CD4-positive, CD25-positive, alpha-beta regulatory T cell (primary cell): ENCODE results near the gene IL17RD. TPM values are rescaled to one million over a fixed set of nuclear protein-coding genes. Genes with fewer than 3 reads are reported as not detected.

ENCODE experiments used
- ATAC-seq, 2 donors: fragments of 150-1000 bp; cut with Tn5 transposase; one replicate each; pipeline ENCODE4 v1.10.0; 2021; ENCODE audit warnings: low read depth in 2 of 2, moderate number of reproducible peaks in 2 of 2, moderate library complexity in 1 of 2
- DNase-seq, 3 donors: peaks; one replicate each; pipeline versions ENCODE4 v3.0.0 to v3.0.0-alpha.2; 2012 to 2022; ENCODE audit warnings: mixed read lengths in 1 of 3
- H3K27ac ChIP-seq: one replicate; pipeline ENCODE4 v1.7.0; 2013; ENCODE audit warnings: mild to moderate bottlenecking, low read length; ENCODE audit not compliant: insufficient read depth, poor library complexity, severe bottlenecking
- H3K27me3 ChIP-seq: one replicate; pipeline ENCODE4 v1.7.0; 2013; ENCODE audit warnings: low read length; ENCODE audit not compliant: control insufficient read depth, insufficient read depth
- H3K36me3 ChIP-seq: one replicate; pipeline ENCODE4 v1.7.0; 2013; ENCODE audit warnings: mild to moderate bottlenecking, low read length, moderate library complexity; ENCODE audit not compliant: control insufficient read depth, insufficient read depth
- H3K4me1 ChIP-seq: 2 replicates; pipeline ENCODE4 v1.7.0; 2013; ENCODE audit warnings: mild to moderate bottlenecking, low read length; ENCODE audit not compliant: insufficient read depth, control insufficient read depth, poor library complexity, severe bottlenecking
- H3K4me3 ChIP-seq: one replicate; pipeline ENCODE4 v1.7.0; 2013; ENCODE audit warnings: low read depth, mild to moderate bottlenecking, low read length, moderate library complexity
- H3K9me3 ChIP-seq, 2 experiments: 1 replicate in 1 of 2; 2 replicates in 1 of 2; pipeline ENCODE4 v1.7.0; 2013; ENCODE audit warnings: low read length in 2 of 2, mild to moderate bottlenecking in 1 of 2, moderate library complexity in 1 of 2; ENCODE audit not compliant: control insufficient read depth in 2 of 2
- H3K27ac Mint-ChIP-seq, 3 donors: one replicate each; pipeline ENCODE4 v1.8.0; 2020 to 2022; ENCODE audit warnings: mild to moderate bottlenecking in 3 of 3, mixed read lengths in 3 of 3, moderate library complexity in 2 of 3
- H3K27me3 Mint-ChIP-seq: one replicate; pipeline ENCODE4 v1.8.0; 2022; ENCODE audit warnings: mild to moderate bottlenecking, mixed read lengths
- H3K36me3 Mint-ChIP-seq: one replicate; pipeline ENCODE4 v1.8.0; 2020; ENCODE audit warnings: mixed read lengths
- H3K4me1 Mint-ChIP-seq, 4 donors: one replicate each; pipeline ENCODE4 v1.8.0; 2020 to 2022; ENCODE audit warnings: mixed read lengths in 4 of 4, mild to moderate bottlenecking in 1 of 4
- H3K4me3 Mint-ChIP-seq, 4 donors: one replicate each; pipeline ENCODE4 v1.8.0; 2020 to 2022; ENCODE audit warnings: mild to moderate bottlenecking in 4 of 4, mixed read lengths in 4 of 4, moderate library complexity in 3 of 4
- H3K9me3 Mint-ChIP-seq, 7 donors: one replicate each; pipeline ENCODE4 v1.8.0; 2020 to 2022; ENCODE audit warnings: mixed read lengths in 7 of 7, mild to moderate bottlenecking in 3 of 7, moderate library complexity in 2 of 7
- polyA plus RNA-seq, 4 donors: library from polyadenylated mRNA; unstranded; fragments of 300-500 nt; fragmentation: Illumina TruSeq; gene quantifications; one replicate each; pipeline ENCODE4 v1.2.3, GENCODE V29; 2021
- total RNA-seq: library from RNA; stranded (reverse); gene quantifications from one replicate; pipeline ENCODE4 v1.2.3, GENCODE V29; 2022

The IL17RD gene
- total and polyA plus RNA-seq, 5 donors from 2014 or later, result not detected

- H3K9me3 Mint-ChIP-seq, result peaks cover 0 to 2% (median 0%) of the 10 kb centered on the region in 7 donors
- no peak for DNase-seq
- H3K27me3 Mint-ChIP-seq, result peaks cover 10% of the 10 kb centered on the region
- peaks cover 0 to 3% (median 0%) of the 10 kb centered on the region in 4 donors for H3K4me1 Mint-ChIP-seq
- H3K36me3 Mint-ChIP-seq, result no peaks in the 10 kb centered on the region
- H3K4me3 ChIP-seq, result no peak within 1 kb of the TSS
- no peaks in the 10 kb centered on the region for H3K27me3 ChIP-seq
- H3K9me3 ChIP-seq, result no peaks in the 10 kb centered on the region
- H3K4me3 Mint-ChIP-seq, result no peak within 1 kb of the TSS
- peak in 1 of 2 donors; percentile 37 for ATAC-seq
- no peaks in the 10 kb centered on the region for H3K4me1 ChIP-seq
- H3K27ac Mint-ChIP-seq, result no peak within 1 kb of the TSS
- H3K36me3 ChIP-seq, result no peaks in the 10 kb centered on the region
- H3K27ac ChIP-seq, result no peak within 1 kb of the TSS
These were observed 104.9 kb downstream of the IL17RD start, which contains the start of gene SPATA12 for GRCh38 chr3:57060089-57060821. Gene SPATA12 (plus strand): TSS chr3:57060664. CDS start chr3:57073695, 13,031 bp downstream.

GRCh38 chr3:57059411-57059810 is 105.7 kb downstream of the IL17RD start:
- Mint-ChIP-seq H3K9me3 (peaks cover 0 to 2% (median 0%) of the 10 kb centered on the region in 7 donors), H3K4me1 (peaks cover 0 to 3% (median 0%) of the 10 kb centered on the region in 4 donors), H3K36me3 (no peaks in the 10 kb centered on the region), H3K4me3 (no peak overlapping the region), H3K27me3 (peaks cover 10% of the 10 kb centered on the region), H3K27ac (no peak overlapping the region)
- Histone ChIP-seq H3K27me3 (no peaks in the 10 kb centered on the region), H3K9me3 (no peaks in the 10 kb centered on the region), H3K27ac (no peak overlapping the region), H3K4me1 (no peaks in the 10 kb centered on the region), H3K36me3 (no peaks in the 10 kb centered on the region), H3K4me3 (no peak overlapping the region)
- DNase-seq, result no peak
- ATAC-seq, result no peak

- no peak overlapping the region for H3K27ac Mint-ChIP-seq
- H3K9me3 ChIP-seq, result no peaks in the 10 kb centered on the region
- no peaks in the 10 kb centered on the region for H3K36me3 ChIP-seq
- no peak overlapping the region for H3K27ac ChIP-seq
- H3K9me3 Mint-ChIP-seq, result peaks cover 0 to 2% (median 0%) of the 10 kb centered on the region in 7 donors
- no peak for ATAC-seq
- H3K27me3 Mint-ChIP-seq, result peaks cover 13% of the 10 kb centered on the region
- H3K4me3 ChIP-seq, result no peak overlapping the region
- H3K27me3 ChIP-seq, result no peaks in the 10 kb centered on the region
- H3K4me1 Mint-ChIP-seq, result no peaks in the 10 kb centered on the region
- no peaks in the 10 kb centered on the region for H3K36me3 Mint-ChIP-seq
- DNase-seq, result no peak
- H3K4me3 Mint-ChIP-seq, result no peak overlapping the region
- no peaks in the 10 kb centered on the region for H3K4me1 ChIP-seq
These were observed 107.8 kb downstream of the IL17RD start for GRCh38 chr3:57057351-57057750.

GRCh38 chr3:57053122-57053521 is 112.0 kb downstream of the IL17RD start:
- Mint-ChIP-seq H3K27ac (no peak overlapping the region), H3K4me3 (no peak overlapping the region), H3K9me3 (peaks cover 0 to 1% (median 0%) of the 10 kb centered on the region in 7 donors), H3K36me3 (no peaks in the 10 kb centered on the region), H3K4me1 (no peaks in the 10 kb centered on the region), H3K27me3 (peaks cover 9% of the 10 kb centered on the region)
- no peak for ATAC-seq
- no peaks in the 10 kb centered on the region for H3K9me3 ChIP-seq
- no peak for DNase-seq
- no peaks in the 10 kb centered on the region for H3K27me3 ChIP-seq
- no peak overlapping the region for H3K27ac ChIP-seq
- H3K4me3 ChIP-seq, result no peak overlapping the region
- H3K4me1 ChIP-seq, result no peaks in the 10 kb centered on the region
- no peaks in the 10 kb centered on the region for H3K36me3 ChIP-seq

GRCh38 chr3:57052662-57053061 is 112.5 kb downstream of the IL17RD start:
- no peak for ATAC-seq
- Mint-ChIP-seq H3K27ac (no peak overlapping the region), H3K4me1 (no peaks in the 10 kb centered on the region), H3K4me3 (no peak overlapping the region), H3K9me3 (peaks cover 0 to 1% (median 0%) of the 10 kb centered on the region in 7 donors), H3K27me3 (peaks cover 8% of the 10 kb centered on the region), H3K36me3 (no peaks in the 10 kb centered on the region)
- Histone ChIP-seq H3K27ac (no peak overlapping the region), H3K4me3 (no peak overlapping the region), H3K9me3 (no peaks in the 10 kb centered on the region), H3K4me1 (no peaks in the 10 kb centered on the region), H3K36me3 (no peaks in the 10 kb centered on the region), H3K27me3 (no peaks in the 10 kb centered on the region)
- DNase-seq, result no peak

- Histone ChIP-seq H3K4me1 (no peaks in the 10 kb centered on the region), H3K4me3 (no peak overlapping the region), H3K27ac (no peak overlapping the region), H3K27me3 (peaks cover 1% of the 10 kb centered on the region), H3K9me3 (no peaks in the 10 kb centered on the region), H3K36me3 (no peaks in the 10 kb centered on the region)
- no peaks in the 10 kb centered on the region for H3K9me3 Mint-ChIP-seq
- H3K4me1 Mint-ChIP-seq, result no peaks in the 10 kb centered on the region
- no peak overlapping the region for H3K27ac Mint-ChIP-seq
- H3K36me3 Mint-ChIP-seq, result no peaks in the 10 kb centered on the region
- peaks cover 13% of the 10 kb centered on the region for H3K27me3 Mint-ChIP-seq
- DNase-seq (no peak), ATAC-seq (no peak)
- no peak overlapping the region for H3K4me3 Mint-ChIP-seq
These were observed 116.4 kb downstream of the IL17RD start for GRCh38 chr3:57048728-57049127.

GRCh38 chr3:57048052-57048671 is 117.0 kb downstream of the IL17RD start:
- H3K27me3 Mint-ChIP-seq, result peaks cover 11% of the 10 kb centered on the region
- H3K27me3 ChIP-seq, result peaks cover 3% of the 10 kb centered on the region
- H3K27ac Mint-ChIP-seq, result no peak overlapping the region
- H3K4me1 ChIP-seq, result no peaks in the 10 kb centered on the region
- no peaks in the 10 kb centered on the region for H3K4me1 Mint-ChIP-seq
- no peaks in the 10 kb centered on the region for H3K36me3 Mint-ChIP-seq
- H3K9me3 ChIP-seq, result no peaks in the 10 kb centered on the region
- DNase-seq (no peak), ATAC-seq (no peak)
- no peaks in the 10 kb centered on the region for H3K9me3 Mint-ChIP-seq
- no peaks in the 10 kb centered on the region for H3K36me3 ChIP-seq
- no peak overlapping the region for H3K4me3 Mint-ChIP-seq
- no peak overlapping the region for H3K27ac ChIP-seq
- H3K4me3 ChIP-seq, result no peak overlapping the region
